Trophoblast cell (in vitro differentiated cells and primary cell): Measurements from ENCODE around the gene PPP2R3B.
A peak's percentile ranks its signal among the peaks of the same experiment; 100 is the strongest.

Experiments used
- DNase-seq, 2 donors: peaks; one replicate each; pipeline ENCODE4 v3.0.0-alpha.2; 2016
- H2AFZ ChIP-seq: 2 replicates; pipeline ENCODE4 v1.6.1; 2013; ENCODE audit warnings: low read length, moderate library complexity, mild to moderate bottlenecking; ENCODE audit not compliant: insufficient read depth, poor library complexity
- H2AK5ac ChIP-seq: 2 replicates; pipeline ENCODE4 v1.6.1; 2013; ENCODE audit warnings: mild to moderate bottlenecking, low read length
- H2BK120ac ChIP-seq: 2 replicates; pipeline ENCODE4 v1.6.1; 2013; ENCODE audit warnings: low read length, mild to moderate bottlenecking, moderate library complexity; ENCODE audit not compliant: insufficient read depth, poor library complexity
- H2BK12ac ChIP-seq: 2 replicates; pipeline ENCODE4 v1.6.1; 2013; ENCODE audit warnings: mild to moderate bottlenecking, low read length, moderate library complexity
- H2BK5ac ChIP-seq: 2 replicates; pipeline ENCODE4 v1.6.1; 2013; ENCODE audit warnings: low read length, low read depth, moderate library complexity, mild to moderate bottlenecking; ENCODE audit not compliant: poor library complexity
- H3K14ac ChIP-seq: 2 replicates; pipeline ENCODE4 v1.6.1; 2013; ENCODE audit warnings: mild to moderate bottlenecking, low read length
- H3K18ac ChIP-seq: 2 replicates; pipeline ENCODE4 v1.6.1; 2013; ENCODE audit warnings: mild to moderate bottlenecking, low read length
- H3K23ac ChIP-seq: 2 replicates; pipeline ENCODE4 v1.6.1; 2013; ENCODE audit warnings: low read length
- H3K27ac ChIP-seq: 2 replicates; pipeline ENCODE4 v1.5.1; 2013; ENCODE audit warnings: low read depth, mild to moderate bottlenecking, inconsistent platforms, low read length, moderate library complexity
- H3K27me3 ChIP-seq: 2 replicates; pipeline ENCODE4 v1.6.1; 2013; ENCODE audit warnings: inconsistent platforms, mild to moderate bottlenecking, low read length, moderate library complexity; ENCODE audit not compliant: insufficient read depth
- H3K36me3 ChIP-seq, 2 experiments: 1 replicate in 1 of 2; 2 replicates in 1 of 2; pipeline ENCODE4 v1.6.1; 2013; ENCODE audit warnings: low read length in 2 of 2, mild to moderate bottlenecking in 2 of 2, moderate library complexity in 1 of 2; ENCODE audit not compliant: insufficient read depth in 2 of 2, control insufficient read depth in 1 of 2
- H3K4ac ChIP-seq: 2 replicates; pipeline ENCODE4 v1.6.1; 2013; ENCODE audit warnings: low read depth, mild to moderate bottlenecking, low read length, moderate library complexity
- H3K4me1 ChIP-seq, 2 experiments: 1 replicate in 1 of 2; 2 replicates in 1 of 2; pipeline ENCODE4 v1.6.1; 2013; ENCODE audit warnings: low read length in 2 of 2, mild to moderate bottlenecking in 2 of 2, moderate library complexity in 1 of 2; ENCODE audit not compliant: insufficient read depth in 2 of 2, control insufficient read depth in 1 of 2
- H3K4me2 ChIP-seq: 2 replicates; pipeline ENCODE4 v1.6.1; 2013; ENCODE audit warnings: inconsistent platforms, mild to moderate bottlenecking, low read length, moderate library complexity
- H3K4me3 ChIP-seq: 2 replicates; pipeline ENCODE4 v1.5.1; 2013; ENCODE audit warnings: mild to moderate bottlenecking, low read depth, low read length, inconsistent platforms
- H3K79me1 ChIP-seq: one replicate; pipeline ENCODE4 v1.6.1; 2013; ENCODE audit warnings: low read length
- H3K79me2 ChIP-seq: 2 replicates; pipeline ENCODE4 v1.6.1; 2013; ENCODE audit warnings: low read length, mild to moderate bottlenecking; ENCODE audit not compliant: control insufficient read depth, insufficient read depth, poor library complexity
- H3K9ac ChIP-seq: 2 replicates; pipeline ENCODE4 v1.6.1; 2013; ENCODE audit warnings: mild to moderate bottlenecking, low read length
- H3K9me3 ChIP-seq: 2 replicates; pipeline ENCODE4 v1.6.1; 2013; ENCODE audit warnings: low read depth, mild to moderate bottlenecking, control low read depth, inconsistent platforms, low read length; ENCODE audit not compliant: insufficient read depth
- H4K12ac ChIP-seq: 2 replicates; pipeline ENCODE4 v1.6.1; 2013; ENCODE audit warnings: low read depth, mild to moderate bottlenecking, low read length, moderate library complexity
- H4K8ac ChIP-seq: 2 replicates; pipeline ENCODE4 v1.6.1; 2013; ENCODE audit warnings: low read depth, mild to moderate bottlenecking, low read length, moderate library complexity
- H4K91ac ChIP-seq: one replicate; pipeline ENCODE4 v1.6.1; 2013; ENCODE audit warnings: low read depth, mild to moderate bottlenecking, low read length, moderate library complexity
- whole genome bisulfite sequencing: extraction: QIAGEN DNeasy Blood & Tissue Kit; methylation state at CpG from one replicate; pipeline ENCODE4 v1.1.7; 2013; ENCODE audit warnings: missing lambda C conversion rate; ENCODE audit not compliant: insufficient read length, insufficient coverage; ENCODE audit errors: extremely low coverage; 5-methylcytosine and 5-hydroxymethylcytosine counted together

Gene PPP2R3B

DNA sequence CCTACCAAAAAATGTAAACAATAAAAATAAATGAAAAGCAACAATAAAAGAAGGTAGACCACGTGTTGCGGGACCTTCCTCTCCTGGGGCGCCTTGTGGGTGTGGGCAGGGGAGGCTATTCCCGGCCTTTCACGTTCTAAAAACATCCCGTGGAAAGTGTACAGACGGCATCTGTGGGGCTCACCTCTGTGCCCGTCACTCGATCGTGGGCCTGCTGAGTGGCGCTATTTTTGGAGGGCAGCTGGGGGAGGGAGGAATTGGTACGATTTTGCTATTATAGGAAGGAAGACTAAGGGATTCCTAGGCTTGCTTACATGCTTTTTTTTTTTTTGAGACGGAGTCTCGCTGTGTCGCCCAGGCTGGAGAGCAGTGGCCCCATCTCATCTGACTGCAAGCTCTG, 13.6 kb upstream of the PPP2R3B start:
- no peak overlapping the region for H3K14ac ChIP-seq
- no peak overlapping the region for H3K4ac ChIP-seq
- H3K4me3 ChIP-seq: no peak overlapping the region

DNA sequence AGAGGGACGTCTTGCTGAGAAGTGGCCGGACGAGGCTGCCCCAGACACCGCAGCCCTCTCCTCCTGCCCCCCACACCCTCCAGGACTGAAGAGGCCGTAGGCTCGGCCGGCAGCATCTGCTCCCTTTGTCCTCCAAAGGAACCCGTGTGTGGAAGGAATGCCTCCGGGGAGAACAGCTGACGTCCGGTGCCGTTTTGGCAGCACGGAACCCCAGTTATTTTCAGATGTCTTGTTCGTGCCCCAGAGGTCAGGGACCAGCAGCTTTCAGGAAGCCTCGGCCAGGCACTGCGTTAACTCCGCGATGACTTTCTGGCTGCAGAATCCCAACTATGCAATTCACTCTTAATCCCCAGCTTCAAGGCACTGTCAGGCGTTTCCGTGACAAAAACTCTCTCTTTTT, 10.9 kb upstream of the PPP2R3B start:
- Histone ChIP-seq H4K8ac (peak overlapping the region; percentile 96), H4K12ac (peak overlapping the region; percentile 87), H2AK5ac (no peak overlapping the region), H3K4me3 (no peak overlapping the region), H3K4me2 (peak overlapping the region; percentile 50), H3K23ac (no peak overlapping the region), H2BK120ac (peak overlapping the region; percentile 91), H3K18ac (peak overlapping the region; percentile 92), H3K9ac (no peak overlapping the region), H3K36me3 (no peaks in the 10 kb centered on the region), H3K79me1 (peaks cover 9% of the 10 kb centered on the region), H2BK5ac (peak overlapping the region; percentile 95), H3K27me3 (no peaks in the 10 kb centered on the region), H3K9me3 (no peaks in the 10 kb centered on the region), H3K14ac (peak overlapping the region; percentile 87), H2BK12ac (peak overlapping the region; percentile 99), H3K4me1 (peaks cover 5 to 8% of the 10 kb centered on the region in 2 experiments), H2AFZ (peak overlapping the region; percentile 83), H3K4ac (no peak overlapping the region), H3K79me2 (peaks cover 2% of the 10 kb centered on the region), H3K27ac (peak overlapping the region; percentile 96), H4K91ac (peak overlapping the region; percentile 90)
- no CpG with 5 or more reads among the region's 20 CpGs for WGBS
- peak in 1 of 2 donors; percentile 18 for DNase-seq

More for the DNA sequence above, 13.6 kb upstream of the PPP2R3B start:
- Histone ChIP-seq H2BK120ac (no peak overlapping the region), H3K4me2 (no peak overlapping the region), H2BK12ac (peak overlapping the region; percentile 9), H3K4me1 (peaks cover 5 to 8% of the 10 kb centered on the region in 2 experiments), H3K27ac (no peak overlapping the region), H3K79me2 (peaks cover 2% of the 10 kb centered on the region), H4K8ac (peak overlapping the region; percentile 37), H3K9me3 (no peaks in the 10 kb centered on the region), H2BK5ac (no peak overlapping the region), H4K12ac (no peak overlapping the region), H3K27me3 (no peaks in the 10 kb centered on the region), H3K23ac (no peak overlapping the region), H3K79me1 (peaks cover 9% of the 10 kb centered on the region), H3K18ac (no peak overlapping the region), H3K9ac (no peak overlapping the region), H3K36me3 (no peaks in the 10 kb centered on the region), H4K91ac (no peak overlapping the region), H2AFZ (no peak overlapping the region), H2AK5ac (no peak overlapping the region)
- no peak for DNase-seq
- no CpG with 5 or more reads among the region's 15 CpGs for WGBS

DNA sequence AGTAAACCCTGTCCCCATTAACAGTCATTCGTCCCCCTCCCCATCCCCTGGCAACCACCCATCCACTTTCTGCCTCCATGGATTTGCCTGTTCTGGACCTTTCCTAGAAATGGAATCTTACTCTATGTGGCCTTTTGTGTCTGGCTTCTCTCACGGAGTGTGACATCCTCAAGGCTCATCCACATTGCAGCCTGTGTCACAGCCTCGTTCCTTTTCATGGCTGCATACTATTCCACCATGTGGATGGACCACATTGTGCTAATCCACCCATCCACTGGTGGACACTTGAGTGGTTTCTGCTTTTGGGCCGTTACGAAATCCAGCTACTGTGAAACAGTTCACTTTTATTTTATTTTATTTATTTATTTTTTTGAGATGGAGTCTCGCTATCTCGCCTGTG, 8.1 kb upstream of the PPP2R3B start:
- H3K79me1 ChIP-seq: peaks cover 9% of the 10 kb centered on the region
- no peak overlapping the region for H3K23ac ChIP-seq
- no peaks in the 10 kb centered on the region for H3K9me3 ChIP-seq
- H3K27me3 ChIP-seq: no peaks in the 10 kb centered on the region
- no peak overlapping the region for H3K14ac ChIP-seq
- no peak overlapping the region for H2AFZ ChIP-seq
- no peak overlapping the region for H2BK12ac ChIP-seq
- WGBS: no CpG with 5 or more reads among the region's 7 CpGs
- H3K4me2 ChIP-seq: no peak overlapping the region
- H3K4ac ChIP-seq: no peak overlapping the region
- no peak overlapping the region for H3K4me3 ChIP-seq
- H3K36me3 ChIP-seq: no peaks in the 10 kb centered on the region
- no peak overlapping the region for H4K12ac ChIP-seq
- no peak overlapping the region for H4K8ac ChIP-seq
- peaks cover 2% of the 10 kb centered on the region for H3K79me2 ChIP-seq
- H2BK120ac ChIP-seq: no peak overlapping the region
- no peak overlapping the region for H3K9ac ChIP-seq
- no peak overlapping the region for H2BK5ac ChIP-seq
- H4K91ac ChIP-seq: no peak overlapping the region
- no peak overlapping the region for H3K18ac ChIP-seq
- H3K27ac ChIP-seq: no peak overlapping the region
- H2AK5ac ChIP-seq: no peak overlapping the region
- peaks cover 5 to 8% of the 10 kb centered on the region in 2 experiments for H3K4me1 ChIP-seq
- no peak for DNase-seq

DNA sequence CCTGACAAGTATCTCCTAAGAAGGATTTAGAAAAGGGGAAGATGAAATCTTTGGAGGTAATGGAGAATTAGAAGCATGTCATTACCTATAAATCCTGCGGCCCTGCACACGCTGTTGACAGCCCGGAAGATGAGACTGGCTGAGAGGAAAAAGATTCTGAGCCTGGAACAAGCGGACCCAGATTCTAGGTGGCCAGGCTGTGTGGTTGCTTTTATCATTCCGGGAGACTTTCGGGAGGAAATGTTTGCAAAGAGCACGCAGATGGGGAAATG, 5.8 kb upstream of the PPP2R3B start:
- peaks cover 4% of the 10 kb centered on the region for H3K79me1 ChIP-seq
- H2BK12ac ChIP-seq: no peak overlapping the region
- peaks cover 1% of the 10 kb centered on the region for H3K79me2 ChIP-seq
- H3K27ac ChIP-seq: no peak overlapping the region
- no peak overlapping the region for H4K8ac ChIP-seq
- H3K36me3 ChIP-seq: no peaks in the 10 kb centered on the region
- H3K14ac ChIP-seq: no peak overlapping the region
- H3K4me2 ChIP-seq: no peak overlapping the region
- no peak overlapping the region for H2AK5ac ChIP-seq
- no peak overlapping the region for H2AFZ ChIP-seq
- H3K4ac ChIP-seq: no peak overlapping the region
- no peaks in the 10 kb centered on the region for H3K9me3 ChIP-seq
- no peak overlapping the region for H4K12ac ChIP-seq
- H3K23ac ChIP-seq: no peak overlapping the region
- no peak overlapping the region for H2BK5ac ChIP-seq
- no peak overlapping the region for H3K18ac ChIP-seq
- no CpG with 5 or more reads among the region's 7 CpGs for WGBS
- no peak overlapping the region for H3K9ac ChIP-seq
- H3K27me3 ChIP-seq: no peaks in the 10 kb centered on the region
- DNase-seq: no peak
- peaks cover 0 to 3% of the 10 kb centered on the region in 2 experiments for H3K4me1 ChIP-seq
- H3K4me3 ChIP-seq: no peak overlapping the region
- no peak overlapping the region for H4K91ac ChIP-seq
- H2BK120ac ChIP-seq: no peak overlapping the region
